SK-N-SH (cell line): ENCODE results near the gene EVA1A. TPM values are rescaled to one million over a fixed set of nuclear protein-coding genes. Genes with fewer than 3 reads are reported as not detected.

Source experiments
- CTCF ChIA-PET: fragments of 300-600, 350-600 bp; formaldehyde crosslinking; extraction: SDS; loops from one replicate; lab custom pipeline; 2021; lab: Yijun Ruan, JAX
- POLR2A ChIA-PET: fragments of 350-600 bp; sonication (Branson Sonifier 250); formaldehyde crosslinking; extraction: SDS; loops from one replicate; lab custom pipeline; 2020; ENCODE audit warnings: antibody characterized with exemption, inconsistent platforms; lab: Yijun Ruan, JAX
- DNase-seq: peaks from one replicate; pipeline ENCODE4 v3.0.0; 2012
- H2AFZ ChIP-seq: fragments of 200-600 bp; sonication (generic); 2 replicates; pipeline ENCODE4 v1.8.1; 2016; ENCODE audit warnings: antibody characterized with exemption, mild to moderate bottlenecking, low read depth
- H3F3A ChIP-seq: fragments of 200-600 bp; sonication (generic); replicated peaks from 2 replicates; pipeline ENCODE3; 2016; ENCODE audit warnings: antibody characterized with exemption, mild to moderate bottlenecking; ENCODE audit not compliant: insufficient read depth
- H3K27ac ChIP-seq, 2 experiments: fragments of 200-500 bp in 1 of 2; fragments of 200-600 bp in 1 of 2; sonication (Bioruptor generic) in 1 of 2; sonication (generic), shearing (Covaris generic) in 1 of 2; 2 replicates each; pipeline versions ENCODE4 v1.5.1 to v1.6.1; 2014 to 2016; ENCODE audit warnings: low read depth in 2 of 2, inconsistent platforms in 1 of 2, low read length in 1 of 2, mild to moderate bottlenecking in 1 of 2, mixed read lengths in 1 of 2
- H3K27me3 ChIP-seq: fragments of 200-600 bp; sonication (generic), shearing (Covaris generic); 2 replicates; pipeline ENCODE4 v1.6.1; 2016; ENCODE audit warnings: mixed run types; ENCODE audit not compliant: insufficient read depth
- H3K36me3 ChIP-seq, 2 experiments: fragments of 200-500 bp in 1 of 2; fragments of 200-600 bp in 1 of 2; sonication (Bioruptor generic) in 1 of 2; sonication (generic) in 1 of 2; replicated peaks in 1 of 2; 2 replicates each; pipeline versions ENCODE3 to v1.5.1; 2014 to 2016; ENCODE audit warnings: low read length in 1 of 2, mild to moderate bottlenecking in 1 of 2; ENCODE audit not compliant: insufficient read depth in 2 of 2, control insufficient read depth in 1 of 2
- H3K4me1 ChIP-seq, 2 experiments: fragments of 200-500 bp in 1 of 2; fragments of 200-600 bp in 1 of 2; sonication (Bioruptor generic) in 1 of 2; sonication (generic), shearing (Covaris generic) in 1 of 2; 2 replicates each; pipeline versions ENCODE4 v1.5.1 to v1.6.1; 2014 to 2016; ENCODE audit warnings: low read depth in 1 of 2, low read length in 1 of 2, mixed run types in 1 of 2; ENCODE audit not compliant: insufficient read depth in 2 of 2, control insufficient read depth in 1 of 2
- H3K4me2 ChIP-seq: fragments of 200-600 bp; sonication (generic), shearing (Covaris generic); 2 replicates; pipeline ENCODE4 v1.6.1; 2017; ENCODE audit warnings: mixed run types
- H3K4me3 ChIP-seq, 2 experiments: fragments of 200-500 bp in 1 of 2; fragments of 200-600 bp in 1 of 2; sonication (Bioruptor generic) in 1 of 2; sonication (generic), shearing (Covaris generic) in 1 of 2; 2 replicates each; pipeline versions ENCODE4 v1.5.1 to v1.8.1; 2014 to 2016; ENCODE audit warnings: low read depth in 2 of 2, inconsistent platforms in 1 of 2, low read length in 1 of 2, mild to moderate bottlenecking in 1 of 2, mixed read lengths in 1 of 2, moderate library complexity in 1 of 2
- H3K79me2 ChIP-seq: fragments of 200-600 bp; sonication (generic); 2 replicates; pipeline ENCODE4 v1.8.1; 2017; ENCODE audit warnings: mild to moderate bottlenecking; ENCODE audit not compliant: insufficient read depth
- H3K9ac ChIP-seq: fragments of 200-600 bp; sonication (generic); 2 replicates; pipeline ENCODE4 v1.6.1; 2017; ENCODE audit warnings: mixed run types
- H3K9me2 ChIP-seq: fragments of 200-600 bp; sonication (generic); 2 replicates; pipeline ENCODE4 v1.6.1; 2017; ENCODE audit warnings: mixed run types
- H3K9me3 ChIP-seq: fragments of 200-600 bp; sonication (generic); 2 replicates; pipeline ENCODE4 v1.6.1; 2017; ENCODE audit warnings: mixed run types, mild to moderate bottlenecking, moderate library complexity
- H4K20me1 ChIP-seq: fragments of 200-600 bp; sonication (generic); 2 replicates; pipeline ENCODE4 v1.6.1; 2017; ENCODE audit warnings: mild to moderate bottlenecking, mixed run types; ENCODE audit not compliant: insufficient read depth
- CHD2 ChIP-seq: fragments of 150-350 bp; IDR thresholded peaks from 2 replicates; pipeline ENCODE4 v1.6.1; 2018; ENCODE audit warnings: low read length; ENCODE audit not compliant: partially characterized antibody
- EP300 ChIP-seq, 2 experiments: IDR thresholded peaks; 2 replicates each; pipeline versions ENCODE4 v1.4.0 to v1.6.1; 2012; ENCODE audit warnings: borderline replicate concordance in 1 of 2, low read depth in 1 of 2, low read length in 1 of 2
- EZH2phosphoT487 ChIP-seq: fragments of 200-600 bp; sonication (generic); IDR thresholded peaks from 2 replicates; pipeline ENCODE4 v1.6.1; 2017; ENCODE audit warnings: low read depth, mixed run types, mild to moderate bottlenecking, antibody characterized with exemption, moderate library complexity, borderline replicate concordance
- FOXJ3 ChIP-seq: sonication (generic); formaldehyde crosslinking; IDR thresholded peaks from 2 replicates; pipeline ENCODE4 v1.5.1; 2020; ENCODE audit warnings: mild to moderate bottlenecking, missing genetic modification reagents
- FOXM1 ChIP-seq: IDR thresholded peaks from 2 replicates; pipeline ENCODE4 v1.4.0; 2012; ENCODE audit warnings: low read depth, mild to moderate bottlenecking
- GABPA ChIP-seq: IDR thresholded peaks from 2 replicates; pipeline ENCODE4 v1.4.0; 2012; ENCODE audit warnings: low read depth, mild to moderate bottlenecking
- GATA2 ChIP-seq: sonication (generic); formaldehyde crosslinking; IDR thresholded peaks from 2 replicates; pipeline ENCODE4 v1.5.0; 2020; ENCODE audit warnings: mild to moderate bottlenecking, missing genetic modification reagents
- IRF3 ChIP-seq: fragments of 150-350 bp; IDR thresholded peaks from 2 replicates; pipeline ENCODE4 v1.6.1; 2016; ENCODE audit warnings: mild to moderate bottlenecking, low read depth, low read length
- MXI1 ChIP-seq: IDR thresholded peaks from 2 replicates; pipeline ENCODE4 v1.6.1; 2012; ENCODE audit warnings: mild to moderate bottlenecking, low read depth, low read length, improper control_type of control experiment
- NRF1 ChIP-seq: IDR thresholded peaks from 2 replicates; pipeline ENCODE4 v1.6.1; 2012; ENCODE audit warnings: low read depth, mild to moderate bottlenecking, low read length
- RAD21 ChIP-seq: IDR thresholded peaks from 2 replicates; pipeline ENCODE4 v1.6.1; 2012; ENCODE audit warnings: mild to moderate bottlenecking, low read length
- RCOR1 ChIP-seq: fragments of 150-350 bp; IDR thresholded peaks from 2 replicates; pipeline ENCODE4 v1.6.1; 2017; ENCODE audit warnings: antibody characterized with exemption, low read length
- REST ChIP-seq: IDR thresholded peaks from 2 replicates; pipeline ENCODE4 v1.6.1; 2012; ENCODE audit warnings: mild to moderate bottlenecking, low read depth, low read length, moderate library complexity
- RFX5 ChIP-seq: IDR thresholded peaks from 2 replicates; pipeline ENCODE4 v1.6.1; 2012; ENCODE audit warnings: mild to moderate bottlenecking, improper control_type of control experiment, low read length
- RXRA ChIP-seq: IDR thresholded peaks from 2 replicates; pipeline ENCODE4 v1.4.0; 2012; ENCODE audit warnings: low read depth, mild to moderate bottlenecking, borderline replicate concordance
- SMC3 ChIP-seq: IDR thresholded peaks from 2 replicates; pipeline ENCODE4 v1.6.1; 2012; ENCODE audit warnings: low read depth, low read length, improper control_type of control experiment
- TCF12 ChIP-seq: IDR thresholded peaks from 2 replicates; pipeline ENCODE4 v1.4.0; 2012
- USF1 ChIP-seq: IDR thresholded peaks from 2 replicates; pipeline ENCODE4 v1.4.0; 2012; ENCODE audit warnings: low read depth, borderline replicate concordance
- USF2 ChIP-seq: fragments of 150-350 bp; IDR thresholded peaks from 2 replicates; pipeline ENCODE4 v1.6.1; 2017; ENCODE audit warnings: antibody characterized with exemption, low read length, low read depth, borderline replicate concordance
- YY1 ChIP-seq: IDR thresholded peaks from 2 replicates; pipeline ENCODE4 v1.4.0; 2012; ENCODE audit warnings: low read depth, mild to moderate bottlenecking
- WGBS: methylation state at CpG from one replicate; pipeline ENCODE4 v1.1.6; 2017; ENCODE audit warnings: low lambda C conversion rate; 5-methylcytosine and 5-hydroxymethylcytosine counted together
- polyA plus RNA-seq, 3 experiments: library from polyadenylated mRNA; depleted of rRNA; stranded (reverse); fragments of >200 nt; gene quantifications; 2 replicates each; pipeline ENCODE4 v1.2.3, GENCODE V29; 2012

EVA1A gene
- polyA plus RNA-seq, 1 of the 3 experiments (the other 2 are of a cell fraction) = 93.0 TPM

GRCh38 chr2:75494137-75494769 lies 66.5 kb downstream of the EVA1A start (continued):
- TF ChIP-seq SMC3 (no peak), IRF3 (no peak), EP300 (IDR thresholded peaks at IDR 0.05; ENCODE audit: borderline replicate concordance in 1 of 2, low read depth in 1 of 2, low read length in 1 of 2) (no peak), RFX5 (no peak), REST (no peak), RCOR1 (no peak)

GRCh38 chr2:75493230-75493629 lies 67.5 kb downstream of the EVA1A start:
- peak; percentile 69 for DNase-seq
- no peak overlapping the region for H3K4me2 ChIP-seq
- TF ChIP-seq TCF12 = no peak
- TF ChIP-seq CHD2 = no peak
- no peak for TF ChIP-seq EZH2phosphoT487
- no peak for TF ChIP-seq NRF1
- TF ChIP-seq YY1 = no peak
- no peak for TF ChIP-seq IRF3
- TF ChIP-seq GABPA = no peak
- peak; percentile 56; the same call in 1 of the 2 replicates for TF ChIP-seq MXI1
- peak; percentile 100 for TF ChIP-seq GATA2 (CRISPR knock-in tag)
- TF ChIP-seq FOXJ3 = peak; percentile 15; the same call in 1 of the 2 replicates
- no peak for TF ChIP-seq RXRA
- no peak for TF ChIP-seq FOXM1
- TF ChIP-seq USF2 = no peak
- peak; percentile 27 for TF ChIP-seq RAD21
- TF ChIP-seq SMC3 = peak; percentile 20; the same call in 1 of the 2 replicates
- TF ChIP-seq USF1 = no peak
- TF ChIP-seq EP300 (IDR thresholded peaks at IDR 0.05; ENCODE audit: borderline replicate concordance in 1 of 2, low read depth in 1 of 2, low read length in 1 of 2) = peak in 1 of 2 experiments; percentile 47; a peak in 2 of 4 replicates
- peaks cover 70% of the 10 kb centered on the region for H3K79me2 ChIP-seq
- H3K36me3 ChIP-seq = peaks cover 43 to 61% of the 10 kb centered on the region in 2 experiments
- H3K27me3 ChIP-seq = no peaks in the 10 kb centered on the region
- H3F3A ChIP-seq = peaks cover 10% of the 10 kb centered on the region
- peaks cover 6 to 16% of the 10 kb centered on the region in 2 experiments; a peak in 2 of 4 replicates for H3K4me1 ChIP-seq
- peaks cover 25% of the 10 kb centered on the region; the same call in 1 of the 2 replicates for H4K20me1 ChIP-seq
- no peak overlapping the region for H2AFZ ChIP-seq
- H3K4me3 ChIP-seq = peak overlapping the region in 1 of 2 experiments; percentile 43; a peak in 2 of 4 replicates
- no peaks in the 10 kb centered on the region for H3K9me3 ChIP-seq
- ChIA-PET POLR2A (no interaction called here), CTCF (interaction anchor here (1.0 to 2.7 kb wide), 3 partner anchors 9 to 1939 kb away, joined by 3 to 12 read pairs (median 4); no protein-coding TSS in a partner anchor)
- no peak overlapping the region for H3K9ac ChIP-seq
- 72% methylated on average over 25 of the region's 25 CpGs for WGBS
- H3K9me2 ChIP-seq = no peaks in the 10 kb centered on the region
- peak overlapping the region in 1 of 2 experiments; percentile 58; a peak in 2 of 4 replicates for H3K27ac ChIP-seq
